DMS53 (cell line): ENCODE results near the gene RTF1.
A peak's percentile ranks its signal among the peaks of the same experiment; 100 is the strongest.

ENCODE experiments used
- DNase-seq: peaks from one replicate; lab custom pipeline; 2025; lab: John Stamatoyannopoulos, UW

Gene RTF1

GRCh38 chr15:41505776-41506175, 88.9 kb downstream of the RTF1 start:
- no peak for DNase-seq

DNA sequence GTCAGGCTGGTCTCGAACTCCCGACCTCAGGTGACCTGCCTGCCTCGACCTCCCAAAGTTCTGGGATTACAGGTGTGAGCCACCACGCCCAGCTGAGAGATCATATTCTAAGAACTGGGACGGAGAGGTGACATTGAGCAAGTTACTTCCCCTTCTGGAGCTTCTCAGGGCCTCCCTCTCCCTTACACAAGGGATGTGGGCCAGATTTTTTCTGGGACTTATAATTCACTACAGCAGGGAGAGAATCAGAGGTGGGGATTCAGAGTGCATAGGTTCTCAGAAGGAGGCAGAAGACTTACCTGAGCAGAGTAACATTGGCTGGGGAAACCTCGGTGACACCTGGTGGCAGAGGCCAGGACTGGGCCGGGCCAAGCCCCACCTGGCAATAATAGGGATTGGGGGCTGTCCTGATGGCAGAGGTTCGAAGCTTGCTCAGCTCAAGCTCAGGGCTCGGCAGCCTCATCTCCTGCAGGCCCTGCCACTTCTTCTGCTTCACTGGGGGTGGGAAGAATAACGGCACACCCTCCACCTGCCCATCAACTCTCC, 90.0 kb downstream of the RTF1 start:
- DNase-seq: peak; percentile 39

GRCh38 chr15:41507820-41508290, 91.0 kb downstream of the RTF1 start:
- no peak for DNase-seq

- peak; percentile 52 for DNase-seq
These were observed 93.8 kb downstream of the RTF1 start for GRCh38 chr15:41510728-41511127.

GRCh38 chr15:41511331-41511898, 94.5 kb downstream of the RTF1 start:
- DNase-seq: peak; percentile 73

DNA sequence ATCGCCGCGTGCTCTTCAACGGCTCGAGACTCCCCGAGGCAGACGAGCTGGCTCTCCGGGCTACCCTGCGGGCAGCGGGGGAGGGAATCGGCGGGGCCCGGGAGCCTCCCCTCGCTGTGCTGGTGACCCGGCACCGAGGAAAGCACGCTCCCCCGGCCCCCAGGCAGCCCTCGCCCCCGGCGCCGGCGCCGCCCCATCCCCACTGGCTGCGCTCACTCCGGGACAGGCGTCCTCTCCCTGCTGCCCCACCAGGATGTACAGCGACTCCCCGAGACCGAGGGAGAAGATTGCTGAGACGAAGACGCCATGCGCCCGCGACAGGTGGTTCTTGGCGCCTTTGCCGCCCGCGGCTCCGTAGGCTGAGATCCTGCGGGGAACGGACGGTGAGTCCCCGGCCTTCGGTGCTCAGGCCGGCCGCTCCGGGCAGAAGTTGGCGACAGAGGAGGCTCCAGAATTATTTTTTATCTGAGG, 95.0 kb downstream of the RTF1 start:
- DNase-seq: peak; percentile 64

- peak; percentile 45 for DNase-seq
These were observed 95.6 kb downstream of the RTF1 start for GRCh38 chr15:41512512-41512939.

GRCh38 chr15:41512940-41513505, 96.1 kb downstream of the RTF1 start:
- peak; percentile 42 for DNase-seq

DNA sequence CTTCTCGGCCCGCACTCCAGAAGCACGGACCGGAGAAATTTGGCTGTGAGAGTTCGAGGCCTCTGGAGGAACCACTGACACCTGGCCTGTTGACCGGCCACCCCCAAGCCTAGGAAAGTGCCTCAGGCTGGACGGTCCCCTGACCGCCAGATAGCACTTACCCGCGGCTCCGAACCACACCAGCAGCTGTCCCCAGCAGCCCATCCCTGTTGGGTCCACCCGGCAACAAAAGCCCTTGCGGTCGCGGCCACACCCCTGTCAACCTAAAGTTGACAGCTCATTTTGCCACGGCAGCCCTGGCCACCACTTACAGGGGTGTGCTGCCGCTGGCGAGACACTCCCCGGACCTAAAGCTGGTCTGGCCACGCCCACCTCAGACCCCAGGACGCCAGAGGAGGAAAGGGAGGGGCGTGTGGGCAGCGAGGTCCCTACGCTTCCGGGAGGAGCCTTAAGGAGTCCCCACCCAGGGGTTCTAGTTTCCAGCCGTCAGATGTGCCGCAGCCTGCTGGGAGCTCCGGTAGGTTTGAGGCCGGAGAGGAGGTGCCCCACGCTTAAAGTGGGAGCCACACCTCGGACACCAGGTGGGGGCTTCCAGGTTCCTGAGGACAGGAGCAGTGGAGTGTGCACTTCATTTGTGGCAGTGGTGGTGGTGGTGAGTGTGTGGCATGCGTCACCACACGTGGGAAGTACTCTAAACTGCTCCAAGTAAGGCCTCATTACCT, 96.8 kb downstream of the RTF1 start, which contains the start of gene LTK:
Gene LTK, minus strand, starts transcription at position 322 of the 722 bp plus-strand sequence. Its CDS starts 118 bp downstream, at position 204.
- DNase-seq: no peak

- no peak for DNase-seq
These were observed 101.1 kb downstream of the RTF1 start for GRCh38 chr15:41517895-41518449.

GRCh38 chr15:41520636-41521035, 103.7 kb downstream of the RTF1 start:
- DNase-seq: no peak

DNA sequence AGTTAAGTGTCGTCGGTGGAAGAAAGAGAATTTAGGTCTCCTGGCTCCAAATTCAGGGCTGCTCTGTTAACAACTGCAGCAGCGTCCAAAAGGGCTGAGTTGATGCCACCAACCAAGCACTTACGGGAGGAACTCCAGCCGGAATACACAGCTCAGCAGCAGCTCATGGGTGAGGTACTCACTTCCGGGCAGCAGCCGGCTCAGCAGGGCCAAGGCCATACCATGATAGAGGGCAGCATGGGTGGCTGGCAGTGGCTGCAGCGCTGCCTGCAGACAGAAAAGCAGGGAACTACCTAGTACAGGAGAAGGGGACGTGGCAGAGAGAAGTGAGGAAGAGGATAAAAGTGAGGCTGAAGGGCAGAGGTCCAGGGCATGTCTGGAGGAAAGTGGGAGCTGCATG, 104.7 kb downstream of the RTF1 start:
- no peak for DNase-seq

- DNase-seq: no peak
These were observed 106.2 kb downstream of the RTF1 start for GRCh38 chr15:41523097-41523496.

DNA sequence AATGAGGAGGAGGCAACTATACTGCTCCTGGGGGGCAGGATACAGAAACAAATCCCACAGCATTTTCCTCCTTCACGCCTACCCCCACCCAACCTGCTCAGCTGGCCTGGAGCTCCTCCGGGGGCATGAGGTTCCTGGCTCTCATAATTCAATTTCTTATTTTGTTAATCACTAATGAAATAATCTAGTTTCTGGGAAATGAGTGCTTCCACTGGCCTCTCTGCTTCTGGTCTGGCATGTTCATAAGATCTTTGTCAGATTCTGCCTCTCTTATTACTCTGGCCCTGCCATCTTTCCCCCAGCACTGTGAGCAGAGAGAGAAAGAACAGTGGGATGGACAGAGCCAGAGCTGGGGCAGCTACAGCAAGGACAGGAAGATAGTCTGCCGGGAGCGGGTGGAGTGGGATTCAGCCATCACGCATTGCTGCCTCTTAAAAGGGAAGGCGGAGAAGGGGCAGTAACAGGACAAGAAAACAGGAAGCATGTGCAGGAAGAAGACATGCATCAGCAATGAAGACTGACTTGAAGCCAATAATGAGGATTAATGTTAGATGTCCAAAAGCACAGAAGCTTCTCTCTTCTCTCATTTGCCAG, 113.6 kb downstream of the RTF1 start:
- no peak for DNase-seq
